OCI-LY3 (cell line): ENCODE measurements around the gene AGBL3.

Source experiments
- H2AFZ ChIP-seq: fragments of 200-600, 300-600 bp; shearing (Covaris generic); 2 replicates; pipeline ENCODE4 v1.6.0; 2014; ENCODE audit warnings: antibody characterized with exemption, low read depth, low read length
- H3K27ac ChIP-seq: fragments of 200-600, 300-600 bp; sonication (generic); 2 replicates; pipeline ENCODE4 v1.5.1; 2014; ENCODE audit warnings: mild to moderate bottlenecking, low read length, moderate library complexity, mixed read lengths
- H3K27me3 ChIP-seq: fragments of 200-600, 300-600 bp; sonication (generic); 2 replicates; pipeline ENCODE4 v1.6.1; 2014; ENCODE audit warnings: low read depth, low read length, mixed read lengths
- H3K36me3 ChIP-seq: fragments of 200-600, 300-600 bp; sonication (generic); replicated peaks from 2 replicates; pipeline ENCODE3; 2014; ENCODE audit warnings: low read depth, low read length, mixed read lengths
- H3K4me1 ChIP-seq: fragments of 300-600, 200-600 bp; sonication (generic); 2 replicates; pipeline ENCODE4 v1.6.1; 2014; ENCODE audit warnings: low read length, mixed read lengths
- H3K4me2 ChIP-seq: fragments of 200-600, 300-600 bp; sonication (generic); 2 replicates; pipeline ENCODE4 v1.6.1; 2014; ENCODE audit warnings: low read length, mixed read lengths
- H3K4me3 ChIP-seq: fragments of 300-600, 200-600 bp; sonication (generic); 2 replicates; pipeline ENCODE4 v1.5.1; 2014; ENCODE audit warnings: antibody characterized with exemption, mild to moderate bottlenecking, low read length, moderate library complexity
- H3K79me2 ChIP-seq: fragments of 300-600, 200-600 bp; shearing (Covaris generic); 2 replicates; pipeline ENCODE4 v1.6.1; 2014; ENCODE audit warnings: mild to moderate bottlenecking, low read length, mixed read lengths
- H3K9ac ChIP-seq: fragments of 300-600, 200-600 bp; shearing (Covaris generic); 2 replicates; pipeline ENCODE4 v1.6.0; 2014; ENCODE audit warnings: mild to moderate bottlenecking, low read length, moderate library complexity
- H3K9me3 ChIP-seq: fragments of 200-600, 300-600 bp; shearing (Covaris generic); 2 replicates; pipeline ENCODE4 v1.6.1; 2014; ENCODE audit warnings: low read length, mixed read lengths; ENCODE audit not compliant: insufficient read depth
- H4K20me1 ChIP-seq: fragments of 200-600, 300-600 bp; sonication (generic); 2 replicates; pipeline ENCODE4 v1.6.1; 2016; ENCODE audit warnings: low read length, mixed read lengths; ENCODE audit not compliant: insufficient read depth
- CTCF ChIP-seq: fragments of 200-600, 300-600 bp; sonication (generic); IDR thresholded peaks from 2 replicates; pipeline ENCODE4 v1.5.1; 2014; ENCODE audit warnings: antibody characterized with exemption, low read length, low read depth
- EZH2phosphoT487 ChIP-seq: fragments of 200-600 bp; shearing (Covaris generic); IDR thresholded peaks from 2 replicates; pipeline ENCODE4 v1.6.1; 2018; ENCODE audit warnings: antibody characterized with exemption, mixed run types, low read depth

Gene AGBL3

GRCh38 chr7:135184254-135184841 lies 198.0 kb downstream of the AGBL3 start:
- no peaks in the 10 kb centered on the region for H3K79me2 ChIP-seq
- peaks cover 32% of the 10 kb centered on the region for H3K36me3 ChIP-seq
- no peak overlapping the region for H3K9ac ChIP-seq
- peaks cover 44% of the 10 kb centered on the region for H3K4me1 ChIP-seq
- TF ChIP-seq CTCF (no peak), EZH2phosphoT487 (no peak)
- no peak overlapping the region for H3K27ac ChIP-seq
- no peak overlapping the region for H3K4me2 ChIP-seq
- H2AFZ ChIP-seq, result no peak overlapping the region
- H4K20me1 ChIP-seq, result no peaks in the 10 kb centered on the region
- no peaks in the 10 kb centered on the region for H3K9me3 ChIP-seq
- no peak overlapping the region for H3K4me3 ChIP-seq
- peaks cover 4% of the 10 kb centered on the region for H3K27me3 ChIP-seq
